ENCODE measurements around the gene OR9A4.

DNA sequence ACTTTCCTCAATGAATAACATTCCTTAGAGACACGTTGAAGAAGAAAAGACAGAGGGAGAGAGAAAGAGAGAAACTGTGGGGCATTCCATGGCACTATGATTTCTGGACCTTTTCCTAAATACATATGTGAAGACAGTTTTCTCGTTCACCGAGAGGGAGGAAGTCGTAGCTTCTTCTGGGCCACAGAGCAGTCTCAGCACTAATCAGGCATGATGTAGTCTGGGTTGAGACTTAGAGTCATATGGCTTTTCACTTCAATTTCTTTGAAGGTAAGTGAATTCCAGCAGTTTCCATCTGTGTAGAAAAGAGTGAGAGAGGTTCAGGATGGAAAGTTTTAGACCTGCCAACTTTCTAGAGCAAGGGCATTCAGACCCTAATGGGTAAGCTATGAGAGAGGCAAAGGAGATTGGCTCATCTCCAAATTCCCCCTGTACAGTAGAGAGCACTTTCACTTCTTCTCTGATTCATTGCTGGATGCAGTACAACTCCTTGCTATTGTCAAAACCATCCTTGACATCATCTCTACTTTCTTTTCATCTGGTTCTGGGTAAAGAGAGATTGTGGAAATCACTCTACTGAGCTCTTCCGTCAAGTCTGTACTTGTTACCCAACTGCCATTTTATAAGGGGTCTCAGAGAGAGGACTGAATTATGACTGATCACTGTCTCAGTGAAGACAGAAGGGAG is 31.5 kb upstream of the OR9A4 start:
- no peak for TF ChIP-seq CTCF (IDR thresholded peaks at IDR 0.05)
- TF ChIP-seq POLR2A (IDR thresholded peaks at IDR 0.05): no peak

All from right lobe of liver (tissue), 4 donors.